Measurements from ENCODE around the gene RIN3. TPM values are rescaled to one million over a fixed set of nuclear protein-coding genes. Genes with fewer than 3 reads are reported as not detected.

The RIN3 gene
- total and polyA plus RNA-seq, 2 donors (not counting 3 experiments of a cell fraction or from before 2014, with no cell fraction given), result 5.1 to 20.8 TPM

- H3K4me2 ChIP-seq (ENCODE audit: insufficient read depth, low read length), result no peak overlapping the region
- H4K20me1 ChIP-seq (replicated peaks; ENCODE audit: control insufficient read depth, extremely low read depth, insufficient read depth, low read length), result no peaks in the 10 kb centered on the region
- FAIRE-seq (no peak), DNase-seq (ENCODE audit: low read depth, low spot score) (no peak)
- no peaks in the 10 kb centered on the region for H3K9me1 ChIP-seq (replicated peaks; ENCODE audit: control insufficient read depth, extremely low read depth, insufficient read depth, low read length)
- H3K27ac ChIP-seq (ENCODE audit: insufficient read depth, low read depth, low read length), result no peak overlapping the region
- intact Hi-C loops (cut with micrococcal nuclease) (no loop called here), dilution Hi-C loops (cut with MboI; ENCODE audit: extremely low pct_ligation_motif_present, low sequenced_read_pairs) (loop anchor here (25.0 kb wide), 1 partner anchor 333 kb away; no protein-coding TSS in a partner anchor)
- H3K36me3 ChIP-seq (ENCODE audit: control insufficient read depth in 2 of 2, extremely low read depth in 1 of 2, insufficient read depth in 2 of 2, low read length in 2 of 2), result no peaks in the 10 kb centered on the region
- H3K27me3 ChIP-seq (ENCODE audit: control insufficient read depth in 2 of 2, insufficient read depth in 2 of 2, low read length in 2 of 2), result peaks cover 3 to 4% of the 10 kb centered on the region in 2 experiments
- no peak for TF ChIP-seq JUN (IDR thresholded peaks at IDR 0.05; ENCODE audit: borderline replicate concordance, insufficient read depth, insufficient read length, low read depth)
- no peak for TF ChIP-seq GATA2 (IDR thresholded peaks at IDR 0.05; ENCODE audit: insufficient read depth, insufficient read length, low read depth, low read length)
- no peak for TF ChIP-seq POLR2A (IDR thresholded peaks at IDR 0.05; ENCODE audit: low read depth, low read length)
- TF ChIP-seq MAX (IDR thresholded peaks at IDR 0.05; ENCODE audit: insufficient read depth, insufficient read length), result no peak
- TF ChIP-seq FOS (IDR thresholded peaks at IDR 0.05; ENCODE audit: borderline replicate concordance, insufficient read depth, low read length), result no peak
- TF ChIP-seq CTCF (IDR thresholded peaks at IDR 0.05; ENCODE audit: extremely low read depth in 1 of 2, insufficient read depth in 1 of 2, low read depth in 1 of 2, low read length in 2 of 2), result no peak
- TF ChIP-seq EZH2 (IDR thresholded peaks at IDR 0.05; ENCODE audit: borderline replicate concordance, low read depth, low read length, severe bottlenecking), result no peak
- no peak for TF ChIP-seq MYC (IDR thresholded peaks at IDR 0.05; ENCODE audit: low read depth, low read length)
- TF ChIP-seq POLR2AphosphoS5 (IDR thresholded peaks at IDR 0.05; ENCODE audit: insufficient read depth, low read depth, low read length), result no peak
- ChIA-PET CTCF (interaction anchor here (1.3 kb wide), 2 partner anchors 9 to 15 kb away, joined by 3 to 5 read pairs; no protein-coding TSS in a partner anchor), POLR2A (no interaction called here)
- no peaks in the 10 kb centered on the region for H3K79me2 ChIP-seq (ENCODE audit: control insufficient read depth, insufficient read depth, low read length)
- H3K4me3 ChIP-seq (replicated peaks in 1 of 3; ENCODE audit: insufficient read depth in 1 of 3, low read depth in 1 of 3, low read length in 3 of 3), result no peak overlapping the region
- no TSS peak for BruUV-seq (replicated peaks)
- no peaks in the 10 kb centered on the region for H3K9me3 ChIP-seq (replicated peaks; ENCODE audit: control insufficient read depth, insufficient read depth, low read length)
- peaks cover 3% of the 10 kb centered on the region for H3K4me1 ChIP-seq (ENCODE audit: control insufficient read depth, extremely low read depth, insufficient read depth, low read length)
- H3K9ac ChIP-seq (replicated peaks; ENCODE audit: extremely low read depth, insufficient read depth, low read length), result no peak overlapping the region
- no peak overlapping the region for H2AFZ ChIP-seq (ENCODE audit: low read depth, low read length)
Measured at GRCh38 chr14:92695562-92695961, 182.0 kb downstream of the RIN3 start.
